A549 (cell line): ENCODE measurements around the gene ATL1. TPM values are rescaled to one million over a fixed set of nuclear protein-coding genes. Genes with fewer than 3 reads are reported as not detected.

Source experiments
- ATAC-seq, 2 experiments: fragments of 200-7000 bp in 1 of 2; fragments of >200 bp in 1 of 2; cut with Nextera tagmentation in 1 of 2; cut with Tn5 transposase in 1 of 2; 3 replicates each; pipeline versions ENCODE4 v1.8.0 to v1.9.1; 2018 to 2020; ENCODE audit warnings: mild to moderate bottlenecking in 1 of 2, moderate library complexity in 1 of 2
- CTCF ChIA-PET: fragments of 300-600 bp; sonication (Branson Sonifier 250); formaldehyde crosslinking; extraction: SDS; loops from one replicate; lab custom pipeline; 2021; ENCODE audit warnings: antibody characterized with exemption, inconsistent platforms; lab: Yijun Ruan, JAX
- POLR2A ChIA-PET: fragments of 350-600 bp; formaldehyde crosslinking; extraction: SDS; loops from one replicate; lab custom pipeline; 2021; ENCODE audit warnings: antibody characterized with exemption, inconsistent platforms; lab: Yijun Ruan, JAX
- DNase-seq, 2 experiments: peaks; one replicate each; pipeline versions ENCODE4 v3.0.0 to v3.0.0-alpha.2; 2011 to 2016; ENCODE audit warnings: low read depth in 1 of 2, low spot score in 1 of 2
- FAIRE-seq: peaks from 2 replicates; lab custom pipeline; 2011; peaks lifted over from hg19 to GRCh38; lab: Jason Lieb, UNC
- H3K27ac ChIP-seq, 2 experiments: fragments of >200 bp; sonication (Bioruptor Twin); formaldehyde crosslinking; 3 replicates each; pipeline ENCODE4 v1.5.1; 2016 to 2017
- H3K4me1 ChIP-seq: fragments of >200 bp; sonication (Bioruptor Twin); formaldehyde crosslinking; 3 replicates; pipeline ENCODE4 v1.6.1; 2016
- H3K4me2 ChIP-seq: fragments of >200 bp; sonication (Bioruptor Twin); formaldehyde crosslinking; 3 replicates; pipeline ENCODE4 v1.6.1; 2016
- H3K4me3 ChIP-seq: fragments of >200 bp; sonication (Bioruptor Twin); formaldehyde crosslinking; 3 replicates; pipeline ENCODE4 v1.5.1; 2016
- H3K9me3 ChIP-seq: fragments of >200 bp; sonication (Bioruptor Twin); formaldehyde crosslinking; 3 replicates; pipeline ENCODE4 v1.6.1; 2016
- EHMT2 ChIP-seq: fragments of 200-600 bp; sonication (generic); IDR thresholded peaks from 2 replicates; pipeline ENCODE4 v1.6.1; 2016; ENCODE audit warnings: antibody characterized with exemption, low read depth, mild to moderate bottlenecking, moderate library complexity
- FOSB ChIP-seq: fragments of 250-450 bp; sonication (Bioruptor Pico); IDR thresholded peaks from 2 replicates; pipeline ENCODE4 v1.5.0; 2020; ENCODE audit warnings: mild to moderate bottlenecking, moderate library complexity
- GATA3 ChIP-seq: IDR thresholded peaks from 2 replicates; pipeline ENCODE4 v1.6.1; 2012; ENCODE audit warnings: borderline replicate concordance
- HEYL ChIP-seq: fragments of 250-450 bp; sonication (Bioruptor Pico); IDR thresholded peaks from 2 replicates; pipeline ENCODE4 v1.8.0; 2021; ENCODE audit warnings: mild to moderate bottlenecking, moderate library complexity
- HOXA7 ChIP-seq: fragments of 250-450 bp; sonication (Bioruptor Pico); IDR thresholded peaks from 2 replicates; pipeline ENCODE4 v1.5.0; 2020; ENCODE audit warnings: mild to moderate bottlenecking, moderate library complexity
- HOXB13 ChIP-seq: fragments of 250-450 bp; sonication (Bioruptor Pico); IDR thresholded peaks from 2 replicates; pipeline ENCODE4 v1.5.0; 2020; ENCODE audit warnings: low read depth, mild to moderate bottlenecking, moderate library complexity
- JUN ChIP-seq, 2 experiments: fragments of >200 bp; sonication (Bioruptor Twin); formaldehyde crosslinking; IDR thresholded peaks; 2 replicates in 1 of 2; 3 replicates in 1 of 2; pipeline ENCODE4 v1.6.1; 2016 to 2017
- KDM5A ChIP-seq: fragments of 200-600 bp; sonication (generic); IDR thresholded peaks from 2 replicates; pipeline ENCODE4 v1.6.1; 2016; ENCODE audit warnings: antibody characterized with exemption, mild to moderate bottlenecking
- MAFK ChIP-seq: fragments of 450-650 bp; IDR thresholded peaks from 2 replicates; pipeline ENCODE4 v1.6.1; 2014; ENCODE audit not compliant: partially characterized antibody
- MAZ ChIP-seq: fragments of 150-350 bp; IDR thresholded peaks from 2 replicates; pipeline ENCODE4 v1.6.1; 2014; ENCODE audit warnings: antibody characterized with exemption, low read depth, low read length, borderline replicate concordance
- NFE2L2 ChIP-seq: fragments of 150-350 bp; conservative IDR thresholded peaks from 2 replicates; pipeline ENCODE4 v1.6.1; 2014; ENCODE audit warnings: low read length
- NPAS2 ChIP-seq: fragments of 250-450 bp; sonication (Bioruptor Pico); IDR thresholded peaks from 2 replicates; pipeline ENCODE4 v1.8.0; 2022; ENCODE audit warnings: mild to moderate bottlenecking, moderate library complexity, borderline replicate concordance
- RARB ChIP-seq: fragments of 250-450 bp; sonication (Bioruptor Pico); IDR thresholded peaks from 2 replicates; pipeline ENCODE4 v1.8.0; 2021; ENCODE audit warnings: mild to moderate bottlenecking, moderate library complexity
- RCOR1 ChIP-seq: fragments of 150-350 bp; IDR thresholded peaks from 2 replicates; pipeline ENCODE4 v1.6.1; 2014; ENCODE audit warnings: antibody characterized with exemption, low read length, low read depth
- RFX5 ChIP-seq: fragments of 450-650 bp; IDR thresholded peaks from 2 replicates; pipeline ENCODE4 v1.7.1; 2014; ENCODE audit warnings: antibody characterized with exemption, mild to moderate bottlenecking, moderate library complexity
- RNF2 ChIP-seq: fragments of 200-600 bp; sonication (generic); IDR thresholded peaks from 2 replicates; pipeline ENCODE4 v1.6.1; 2016; ENCODE audit warnings: low read depth, mild to moderate bottlenecking, antibody characterized with exemption, moderate library complexity, borderline replicate concordance
- SREBF2 ChIP-seq: fragments of 450-650 bp; IDR thresholded peaks from 2 replicates; pipeline ENCODE4 v1.6.1; 2014; ENCODE audit warnings: mild to moderate bottlenecking, moderate library complexity
- TFCP2L1 ChIP-seq: fragments of 250-450 bp; sonication (Bioruptor Pico); IDR thresholded peaks from 2 replicates; pipeline ENCODE4 v1.5.0; 2021; ENCODE audit warnings: mild to moderate bottlenecking
- ZC3H11A ChIP-seq: fragments of 450-650 bp; IDR thresholded peaks from 2 replicates; pipeline ENCODE4 v1.6.1; 2014; ENCODE audit warnings: antibody characterized with exemption, mild to moderate bottlenecking
- ZFP36 ChIP-seq: fragments of 450-650 bp; IDR thresholded peaks from 2 replicates; pipeline ENCODE4 v1.6.1; 2014; ENCODE audit warnings: borderline replicate concordance; ENCODE audit not compliant: partially characterized antibody
- ZNF302 ChIP-seq: fragments of 250-450 bp; sonication (Bioruptor Pico); IDR thresholded peaks from 2 replicates; pipeline ENCODE4 v1.9.0; 2021; ENCODE audit warnings: inconsistent platforms, mild to moderate bottlenecking, moderate library complexity
- ZSCAN20 ChIP-seq: fragments of 250-450 bp; sonication (Bioruptor Pico); IDR thresholded peaks from 2 replicates; pipeline ENCODE4 v1.8.0; 2022; ENCODE audit warnings: mild to moderate bottlenecking, moderate library complexity
- WGBS: methylation state at CpG from one replicate; pipeline ENCODE4 v1.1.6; 2017; ENCODE audit errors: missing lambda C conversion rate; 5-methylcytosine and 5-hydroxymethylcytosine counted together
- polyA plus RNA-seq, 4 experiments: library from polyadenylated mRNA; depleted of rRNA in 3 of 4; stranded (reverse); fragments of >200 nt; fragmentation: RNase III in 1 of 4; extraction: RNeasy Plus Mini Kit Qiagen cat#74134 plus additional on column Dnase treatment in 1 of 4; gene quantifications; 2 replicates in 3 of 4; 3 replicates in 1 of 4; pipeline ENCODE4 v1.2.3, GENCODE V29; 2011 to 2017
- TF ChIP-seq, protein P1 (sequence below): fragments of >200 bp; sonication (Bioruptor Twin); formaldehyde crosslinking; IDR thresholded peaks from 2 replicates; pipeline ENCODE4 v1.6.1; 2016
- TF ChIP-seq, protein P2 (sequence below): fragments of 150-350 bp; IDR thresholded peaks from 2 replicates; pipeline ENCODE4 v1.6.1; 2014; ENCODE audit warnings: low read depth, mild to moderate bottlenecking, low read length
- TF ChIP-seq, protein P3 (sequence below): fragments of 250-450 bp; sonication (Bioruptor Pico); IDR thresholded peaks from 2 replicates; pipeline ENCODE4 v1.5.0; 2021; ENCODE audit warnings: mild to moderate bottlenecking, moderate library complexity, borderline replicate concordance
- TF ChIP-seq, protein P4 (sequence below): fragments of 450-650 bp; IDR thresholded peaks from 2 replicates; pipeline ENCODE4 v1.6.1; 2014; ENCODE audit warnings: antibody characterized with exemption
- TF ChIP-seq, protein P5 (sequence below): IDR thresholded peaks from 2 replicates; pipeline ENCODE4 v1.6.1; 2012
- TF ChIP-seq, protein P6 (sequence below): fragments of 200-600 bp; sonication (generic); IDR thresholded peaks from 2 replicates; pipeline ENCODE4 v1.6.1; 2016; ENCODE audit warnings: antibody characterized with exemption, mild to moderate bottlenecking, moderate library complexity
- TF ChIP-seq, protein P7 (sequence below): fragments of >200 bp; sonication (Bioruptor Twin); formaldehyde crosslinking; IDR thresholded peaks from 3 replicates; pipeline ENCODE4 v1.5.1; 2016

The ATL1 gene
- polyA plus RNA-seq, 2 of the 4 experiments (the other 2 are of a cell fraction), result 4.7 to 5.1 TPM

DNA sequence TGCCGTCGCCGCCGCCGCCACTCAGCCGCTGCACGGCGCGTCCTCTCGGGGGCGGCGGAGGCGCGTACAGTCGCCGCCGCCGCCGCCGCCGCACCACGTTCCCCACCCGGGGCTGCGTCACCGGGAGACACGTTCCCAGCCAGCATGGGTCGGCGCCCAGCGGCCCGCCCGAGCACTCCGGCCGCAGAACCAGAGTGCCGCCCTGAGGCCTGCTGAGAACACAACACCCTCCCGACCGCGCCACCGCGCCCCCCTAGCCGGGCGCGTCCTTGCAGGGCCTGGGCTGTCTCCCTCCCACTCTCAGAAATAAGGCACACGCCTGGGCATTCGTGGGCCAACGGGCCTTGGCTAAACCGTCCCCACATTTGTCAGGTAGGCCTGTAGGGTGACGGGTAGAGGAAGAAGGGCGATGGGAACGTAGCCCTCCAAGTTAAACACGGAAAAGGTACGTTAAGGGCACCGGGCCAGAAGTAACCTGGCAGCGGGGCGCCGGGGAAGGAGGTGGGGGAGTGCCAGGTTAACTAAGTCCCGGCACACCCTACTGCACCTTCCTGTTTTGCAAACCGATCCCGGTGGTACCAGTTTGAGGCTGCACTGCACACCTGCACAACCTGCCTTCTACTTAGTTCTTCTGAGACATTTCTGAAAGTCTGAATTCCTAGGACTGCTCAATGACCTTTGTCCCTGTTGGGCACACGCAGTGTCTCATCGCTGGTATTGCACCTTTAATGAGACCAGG lies 27.3 kb upstream of the ATL1 start, which contains the start of gene MAP4K5:
MAP4K5 (minus strand) TSS at position 68 of the 739 bp plus-strand sequence. CDS start 520 bp downstream, outside the sequence.
- ChIA-PET POLR2A (interaction anchor here (1.0 to 1.2 kb wide), 2 partner anchors 212 to 220 kb away, joined by 3 to 11 read pairs; partner anchors contain the start of genes DMAC2L and L2HGDH), CTCF (interaction anchor here (0.5 to 1.4 kb wide), 33 partner anchors 8 to 900 kb away, joined by 3 to 10 read pairs (median 3); partner anchors contain the start of genes CDKL1, DMAC2L and L2HGDH)
- peaks cover 38% of the 10 kb centered on the region for H3K4me1 ChIP-seq
- WGBS, result 3% methylated on average over 28 of the region's 60 CpGs
- H3K9me3 ChIP-seq, result no peaks in the 10 kb centered on the region
- peak within 1 kb of the TSS; percentile 88 for H3K4me2 ChIP-seq
- peak; percentile 96 for ATAC-seq
- DNase-seq, result peak; percentile 79 to 93
- H3K4me3 ChIP-seq, result peak within 1 kb of the TSS; percentile 83
- H3K27ac ChIP-seq, result peak within 1 kb of the TSS; percentile 94 to 99
- no peak for FAIRE-seq
- TF ChIP-seq, protein P1, sequence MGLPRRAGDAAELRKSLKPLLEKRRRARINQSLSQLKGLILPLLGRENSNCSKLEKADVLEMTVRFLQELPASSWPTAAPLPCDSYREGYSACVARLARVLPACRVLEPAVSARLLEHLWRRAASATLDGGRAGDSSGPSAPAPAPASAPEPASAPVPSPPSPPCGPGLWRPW, result no peak
- TF ChIP-seq MAZ (no peak), NFE2L2 (no peak), HOXB13 (CRISPR knock-in tag) (no peak), ZFP36 (no peak), ZNF302 (no peak), NPAS2 (no peak), SREBF2 (no peak), HOXA7 (CRISPR knock-in tag) (no peak), KDM5A (no peak), FOSB (CRISPR knock-in tag) (no peak), GATA3 (peak; percentile 15; the same call in 1 of the 2 replicates), RNF2 (no peak), HEYL (no peak), EHMT2 (no peak), RFX5 (no peak), TFCP2L1 (no peak), ZC3H11A (no peak), RCOR1 (no peak), RARB (CRISPR knock-in tag) (no peak), MAFK (no peak), JUN (IDR thresholded peaks at IDR 0.05) (peak in 1 of 2 experiments; percentile 85; a peak in 2 of 5 replicates), ZSCAN20 (CRISPR knock-in tag) (no peak)
- TF ChIP-seq, protein P2, sequence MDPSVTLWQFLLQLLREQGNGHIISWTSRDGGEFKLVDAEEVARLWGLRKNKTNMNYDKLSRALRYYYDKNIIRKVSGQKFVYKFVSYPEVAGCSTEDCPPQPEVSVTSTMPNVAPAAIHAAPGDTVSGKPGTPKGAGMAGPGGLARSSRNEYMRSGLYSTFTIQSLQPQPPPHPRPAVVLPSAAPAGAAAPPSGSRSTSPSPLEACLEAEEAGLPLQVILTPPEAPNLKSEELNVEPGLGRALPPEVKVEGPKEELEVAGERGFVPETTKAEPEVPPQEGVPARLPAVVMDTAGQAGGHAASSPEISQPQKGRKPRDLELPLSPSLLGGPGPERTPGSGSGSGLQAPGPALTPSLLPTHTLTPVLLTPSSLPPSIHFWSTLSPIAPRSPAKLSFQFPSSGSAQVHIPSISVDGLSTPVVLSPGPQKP, result no peak
- TF ChIP-seq, protein P3, sequence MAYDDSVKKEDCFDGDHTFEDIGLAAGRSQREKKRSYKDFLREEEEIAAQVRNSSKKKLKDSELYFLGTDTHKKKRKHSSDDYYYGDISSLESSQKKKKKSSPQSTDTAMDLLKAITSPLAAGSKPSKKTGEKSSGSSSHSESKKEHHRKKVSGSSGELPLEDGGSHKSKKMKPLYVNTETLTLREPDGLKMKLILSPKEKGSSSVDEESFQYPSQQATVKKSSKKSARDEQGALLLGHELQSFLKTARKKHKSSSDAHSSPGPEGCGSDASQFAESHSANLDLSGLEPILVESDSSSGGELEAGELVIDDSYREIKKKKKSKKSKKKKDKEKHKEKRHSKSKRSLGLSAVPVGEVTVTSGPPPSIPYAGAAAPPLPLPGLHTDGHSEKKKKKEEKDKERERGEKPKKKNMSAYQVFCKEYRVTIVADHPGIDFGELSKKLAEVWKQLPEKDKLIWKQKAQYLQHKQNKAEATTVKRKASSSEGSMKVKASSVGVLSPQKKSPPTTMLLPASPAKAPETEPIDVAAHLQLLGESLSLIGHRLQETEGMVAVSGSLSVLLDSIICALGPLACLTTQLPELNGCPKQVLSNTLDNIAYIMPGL (CRISPR knock-in tag), result no peak
- TF ChIP-seq, protein P4, sequence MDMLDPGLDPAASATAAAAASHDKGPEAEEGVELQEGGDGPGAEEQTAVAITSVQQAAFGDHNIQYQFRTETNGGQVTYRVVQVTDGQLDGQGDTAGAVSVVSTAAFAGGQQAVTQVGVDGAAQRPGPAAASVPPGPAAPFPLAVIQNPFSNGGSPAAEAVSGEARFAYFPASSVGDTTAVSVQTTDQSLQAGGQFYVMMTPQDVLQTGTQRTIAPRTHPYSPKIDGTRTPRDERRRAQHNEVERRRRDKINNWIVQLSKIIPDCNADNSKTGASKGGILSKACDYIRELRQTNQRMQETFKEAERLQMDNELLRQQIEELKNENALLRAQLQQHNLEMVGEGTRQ, result no peak
- TF ChIP-seq, protein P5, sequence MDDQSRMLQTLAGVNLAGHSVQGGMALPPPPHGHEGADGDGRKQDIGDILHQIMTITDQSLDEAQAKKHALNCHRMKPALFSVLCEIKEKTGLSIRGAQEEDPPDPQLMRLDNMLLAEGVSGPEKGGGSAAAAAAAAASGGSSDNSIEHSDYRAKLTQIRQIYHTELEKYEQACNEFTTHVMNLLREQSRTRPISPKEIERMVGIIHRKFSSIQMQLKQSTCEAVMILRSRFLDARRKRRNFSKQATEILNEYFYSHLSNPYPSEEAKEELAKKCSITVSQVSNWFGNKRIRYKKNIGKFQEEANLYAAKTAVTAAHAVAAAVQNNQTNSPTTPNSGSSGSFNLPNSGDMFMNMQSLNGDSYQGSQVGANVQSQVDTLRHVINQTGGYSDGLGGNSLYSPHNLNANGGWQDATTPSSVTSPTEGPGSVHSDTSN, result no peak
- TF ChIP-seq, protein P6, sequence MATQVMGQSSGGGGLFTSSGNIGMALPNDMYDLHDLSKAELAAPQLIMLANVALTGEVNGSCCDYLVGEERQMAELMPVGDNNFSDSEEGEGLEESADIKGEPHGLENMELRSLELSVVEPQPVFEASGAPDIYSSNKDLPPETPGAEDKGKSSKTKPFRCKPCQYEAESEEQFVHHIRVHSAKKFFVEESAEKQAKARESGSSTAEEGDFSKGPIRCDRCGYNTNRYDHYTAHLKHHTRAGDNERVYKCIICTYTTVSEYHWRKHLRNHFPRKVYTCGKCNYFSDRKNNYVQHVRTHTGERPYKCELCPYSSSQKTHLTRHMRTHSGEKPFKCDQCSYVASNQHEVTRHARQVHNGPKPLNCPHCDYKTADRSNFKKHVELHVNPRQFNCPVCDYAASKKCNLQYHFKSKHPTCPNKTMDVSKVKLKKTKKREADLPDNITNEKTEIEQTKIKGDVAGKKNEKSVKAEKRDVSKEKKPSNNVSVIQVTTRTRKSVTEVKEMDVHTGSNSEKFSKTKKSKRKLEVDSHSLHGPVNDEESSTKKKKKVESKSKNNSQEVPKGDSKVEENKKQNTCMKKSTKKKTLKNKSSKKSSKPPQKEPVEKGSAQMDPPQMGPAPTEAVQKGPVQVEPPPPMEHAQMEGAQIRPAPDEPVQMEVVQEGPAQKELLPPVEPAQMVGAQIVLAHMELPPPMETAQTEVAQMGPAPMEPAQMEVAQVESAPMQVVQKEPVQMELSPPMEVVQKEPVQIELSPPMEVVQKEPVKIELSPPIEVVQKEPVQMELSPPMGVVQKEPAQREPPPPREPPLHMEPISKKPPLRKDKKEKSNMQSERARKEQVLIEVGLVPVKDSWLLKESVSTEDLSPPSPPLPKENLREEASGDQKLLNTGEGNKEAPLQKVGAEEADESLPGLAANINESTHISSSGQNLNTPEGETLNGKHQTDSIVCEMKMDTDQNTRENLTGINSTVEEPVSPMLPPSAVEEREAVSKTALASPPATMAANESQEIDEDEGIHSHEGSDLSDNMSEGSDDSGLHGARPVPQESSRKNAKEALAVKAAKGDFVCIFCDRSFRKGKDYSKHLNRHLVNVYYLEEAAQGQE, result no peak
- TF ChIP-seq, protein P7, sequence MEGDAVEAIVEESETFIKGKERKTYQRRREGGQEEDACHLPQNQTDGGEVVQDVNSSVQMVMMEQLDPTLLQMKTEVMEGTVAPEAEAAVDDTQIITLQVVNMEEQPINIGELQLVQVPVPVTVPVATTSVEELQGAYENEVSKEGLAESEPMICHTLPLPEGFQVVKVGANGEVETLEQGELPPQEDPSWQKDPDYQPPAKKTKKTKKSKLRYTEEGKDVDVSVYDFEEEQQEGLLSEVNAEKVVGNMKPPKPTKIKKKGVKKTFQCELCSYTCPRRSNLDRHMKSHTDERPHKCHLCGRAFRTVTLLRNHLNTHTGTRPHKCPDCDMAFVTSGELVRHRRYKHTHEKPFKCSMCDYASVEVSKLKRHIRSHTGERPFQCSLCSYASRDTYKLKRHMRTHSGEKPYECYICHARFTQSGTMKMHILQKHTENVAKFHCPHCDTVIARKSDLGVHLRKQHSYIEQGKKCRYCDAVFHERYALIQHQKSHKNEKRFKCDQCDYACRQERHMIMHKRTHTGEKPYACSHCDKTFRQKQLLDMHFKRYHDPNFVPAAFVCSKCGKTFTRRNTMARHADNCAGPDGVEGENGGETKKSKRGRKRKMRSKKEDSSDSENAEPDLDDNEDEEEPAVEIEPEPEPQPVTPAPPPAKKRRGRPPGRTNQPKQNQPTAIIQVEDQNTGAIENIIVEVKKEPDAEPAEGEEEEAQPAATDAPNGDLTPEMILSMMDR, result peak; percentile 96
